Breast epithelium (tissue), 4 donors: ENCODE measurements around the gene BCL2L13. TPM values are rescaled to one million over a fixed set of nuclear protein-coding genes. Genes with fewer than 3 reads are reported as not detected.

Experiments used
- DNase-seq, 2 donors: peaks; one replicate each; pipeline ENCODE4 v3.0.0-alpha.2; 2019; ENCODE audit warnings: low spot score in 2 of 2
- H3K27ac ChIP-seq, 2 donors: fragments of 200-600 bp; sonication (generic) in 1 of 2; one replicate each; pipeline ENCODE4 v1.5.1; 2016 to 2019; ENCODE audit warnings: mild to moderate bottlenecking in 1 of 2
- H3K27me3 ChIP-seq, 2 donors: fragments of 200-600 bp; sonication (generic) in 1 of 2; one replicate each; pipeline versions ENCODE4 v1.5.1 to v1.6.0; 2017 to 2019; ENCODE audit warnings: control low read depth in 1 of 2, mild to moderate bottlenecking in 1 of 2
- H3K36me3 ChIP-seq: fragments of 200-600 bp; one replicate; pipeline ENCODE4 v1.5.1; 2019
- H3K4me1 ChIP-seq, 2 donors: fragments of 200-600 bp; sonication (generic); one replicate each; pipeline ENCODE4 v1.5.1; 2016 to 2019; ENCODE audit warnings: control low read depth in 1 of 2
- H3K4me3 ChIP-seq, 3 donors: fragments of 200-600 bp; sonication (generic); 1 replicate in 2 of 3; 2 replicates in 1 of 3; pipeline ENCODE4 v1.5.1; 2016 to 2019; ENCODE audit warnings: mild to moderate bottlenecking in 3 of 3, moderate library complexity in 2 of 3
- H3K9me3 ChIP-seq, 2 donors: fragments of 200-600 bp; sonication (generic) in 1 of 2; one replicate each; pipeline ENCODE4 v1.5.1; 2016 to 2019; ENCODE audit warnings: control low read depth in 1 of 2
- CTCF ChIP-seq, 3 donors: fragments of 450-650 bp; IDR thresholded peaks; one replicate each; pipeline ENCODE4 v1.5.1; 2016 to 2017; ENCODE audit warnings: antibody characterized with exemption in 3 of 3, mild to moderate bottlenecking in 3 of 3, moderate library complexity in 3 of 3
- POLR2A ChIP-seq: fragments of 450-650 bp; IDR thresholded peaks from one replicate; pipeline ENCODE4 v1.6.1; 2016; ENCODE audit warnings: antibody characterized with exemption, mild to moderate bottlenecking, moderate library complexity
- POLR2AphosphoS5 ChIP-seq, 3 donors: sonication (generic); formaldehyde crosslinking; IDR thresholded peaks; one replicate each; pipeline ENCODE4 v1.6.1; 2017; ENCODE audit warnings: antibody characterized with exemption in 3 of 3
- intact Hi-C: fragments of 100-400 bp; cut with DNase I; formaldehyde crosslinking; loops from one replicate; pipeline ENCODE4 v1.15.1; 2023; ENCODE audit warnings: low total_unique reads
- total RNA-seq, 3 donors: library from RNA; depleted of rRNA; stranded (reverse); fragments of >200 nt; gene quantifications; one replicate each; pipeline ENCODE4 v1.1.0, GENCODE V29; 2016

The BCL2L13 gene
- total RNA-seq, 3 donors from 2014 or later, result 46.9 to 140 (median 61.6) TPM

GRCh38 chr22:17775781-17776465, 137.4 kb downstream of the BCL2L13 start:
- no peak for TF ChIP-seq POLR2AphosphoS5 (IDR thresholded peaks at IDR 0.05)
- Histone ChIP-seq H3K27ac (no peak overlapping the region), H3K27me3 (no peaks in the 10 kb centered on the region), H3K4me1 (peaks cover under 1 to 9% of the 10 kb centered on the region in 2 donors), H3K9me3 (no peaks in the 10 kb centered on the region), H3K4me3 (no peak overlapping the region), H3K36me3 (no peaks in the 10 kb centered on the region)
- DNase-seq, result no peak
- intact Hi-C loops, result no loop called here

- Histone ChIP-seq H3K4me3 (peak overlapping the region; percentile 27 to 61 (median 30)), H3K27me3 (no peaks in the 10 kb centered on the region), H3K36me3 (no peaks in the 10 kb centered on the region), H3K27ac (peak overlapping the region; percentile 3 to 65), H3K4me1 (peaks cover 3 to 9% of the 10 kb centered on the region in 2 donors), H3K9me3 (no peaks in the 10 kb centered on the region)
- no peak for TF ChIP-seq POLR2A
- no peak for TF ChIP-seq CTCF (IDR thresholded peaks at IDR 0.05)
- TF ChIP-seq POLR2AphosphoS5 (IDR thresholded peaks at IDR 0.05), result no peak
- no peak for DNase-seq
- intact Hi-C loops, result no loop called here
These were observed 138.6 kb downstream of the BCL2L13 start for GRCh38 chr22:17777005-17777716.

- no peak for DNase-seq
- intact Hi-C loops, result no loop called here
- no peaks in the 10 kb centered on the region for H3K27me3 ChIP-seq
- no peaks in the 10 kb centered on the region for H3K9me3 ChIP-seq
- no peak for TF ChIP-seq POLR2A
- no peak for TF ChIP-seq POLR2AphosphoS5 (IDR thresholded peaks at IDR 0.05)
- no peak for TF ChIP-seq CTCF (IDR thresholded peaks at IDR 0.05)
- H3K4me3 ChIP-seq, result peak overlapping the region; percentile 27 to 61 (median 30)
- H3K36me3 ChIP-seq, result no peaks in the 10 kb centered on the region
- H3K4me1 ChIP-seq, result peaks cover 3 to 8% of the 10 kb centered on the region in 2 donors
- H3K27ac ChIP-seq, result peak overlapping the region; percentile 3 to 65
These were observed 139.1 kb downstream of the BCL2L13 start for GRCh38 chr22:17777717-17778044.

GRCh38 chr22:17778412-17778976, 139.9 kb downstream of the BCL2L13 start:
- intact Hi-C loops, result no loop called here
- TF ChIP-seq POLR2AphosphoS5 (IDR thresholded peaks at IDR 0.05) (no peak), POLR2A (no peak), CTCF (IDR thresholded peaks at IDR 0.05) (no peak)

GRCh38 chr22:17779286-17780115, 140.9 kb downstream of the BCL2L13 start:
- TF ChIP-seq CTCF (IDR thresholded peaks at IDR 0.05) (no peak), POLR2AphosphoS5 (IDR thresholded peaks at IDR 0.05) (no peak), POLR2A (no peak)
- no peak overlapping the region for H3K4me3 ChIP-seq
- no peaks in the 10 kb centered on the region for H3K36me3 ChIP-seq
- no peak overlapping the region for H3K27ac ChIP-seq
- H3K27me3 ChIP-seq, result no peaks in the 10 kb centered on the region
- H3K4me1 ChIP-seq, result peaks cover 0 to 3% of the 10 kb centered on the region in 2 donors
- H3K9me3 ChIP-seq, result no peaks in the 10 kb centered on the region
- no peak for DNase-seq
- intact Hi-C loops, result no loop called here

More at GRCh38 chr22:17778412-17778976, 139.9 kb downstream of the BCL2L13 start:
- Histone ChIP-seq H3K4me1 (peaks cover 0 to 3% of the 10 kb centered on the region in 2 donors), H3K27ac (no peak overlapping the region), H3K9me3 (no peaks in the 10 kb centered on the region), H3K27me3 (no peaks in the 10 kb centered on the region), H3K4me3 (no peak overlapping the region), H3K36me3 (no peaks in the 10 kb centered on the region)
- no peak for DNase-seq
